IMR-90 (cell line): ENCODE data around the gene DYSF. TPM values are rescaled to one million over a fixed set of nuclear protein-coding genes. Genes with fewer than 3 reads are reported as not detected.

Experiments used
- ATAC-seq: fragments of 200-7000 bp; cut with Tn5 transposase; 2 replicates; pipeline ENCODE4 v1.9.1; 2020; ENCODE audit warnings: low read depth, mild to moderate bottlenecking, moderate library complexity
- BruUV-seq: library from RNA; stranded (reverse); fragments of 400-500 nt; replicated peaks from 2 replicates; lab custom pipeline; 2021; lab: Mats Ljungman, UMichigan
- CTCF ChIA-PET: fragments of 300-600 bp; formaldehyde crosslinking; extraction: SDS; loops from one replicate; lab custom pipeline; 2021; ENCODE audit warnings: antibody characterized with exemption; lab: Yijun Ruan, JAX
- POLR2A ChIA-PET: fragments of 300-600 bp; sonication (Branson Sonifier 250); formaldehyde crosslinking; loops from one replicate; lab custom pipeline; 2022; ENCODE audit warnings: antibody characterized with exemption; ENCODE audit not compliant: unreplicated experiment; lab: Charles Lee
- DNase-seq: peaks from one replicate; pipeline ENCODE4 v3.0.0; 2013
- H2AFZ ChIP-seq: replicated peaks from 2 replicates; pipeline ENCODE3; 2013; ENCODE audit warnings: low read length, mild to moderate bottlenecking; ENCODE audit not compliant: poor library complexity
- H2AK5ac ChIP-seq: 2 replicates; pipeline ENCODE4 v1.6.1; 2013; ENCODE audit warnings: low read depth, low read length, inconsistent platforms
- H2AK9ac ChIP-seq: replicated peaks from 2 replicates; pipeline ENCODE3; 2013; ENCODE audit warnings: mild to moderate bottlenecking, low read depth, low read length, moderate library complexity; ENCODE audit not compliant: poor library complexity
- H2BK120ac ChIP-seq: 2 replicates; pipeline ENCODE4 v1.6.1; 2013; ENCODE audit warnings: low read depth, low read length, inconsistent platforms
- H2BK15ac ChIP-seq: 3 replicates; pipeline ENCODE4 v1.6.1; 2013; ENCODE audit warnings: low read depth, low read length, inconsistent platforms
- H2BK20ac ChIP-seq: 2 replicates; pipeline ENCODE4 v1.6.1; 2013; ENCODE audit warnings: low read depth, mild to moderate bottlenecking, inconsistent platforms, low read length, moderate library complexity
- H2BK5ac ChIP-seq: 2 replicates; pipeline ENCODE4 v1.6.1; 2013; ENCODE audit warnings: mild to moderate bottlenecking, low read depth, low read length, inconsistent platforms; ENCODE audit not compliant: poor library complexity, severe bottlenecking
- H3K14ac ChIP-seq: replicated peaks from 2 replicates; pipeline ENCODE4 v1.6.1; 2013; ENCODE audit warnings: low read depth, low read length, inconsistent platforms
- H3K18ac ChIP-seq: 2 replicates; pipeline ENCODE4 v1.6.1; 2013; ENCODE audit warnings: low read depth, low read length, control low read depth
- H3K23ac ChIP-seq: 2 replicates; pipeline ENCODE4 v1.6.1; 2013; ENCODE audit warnings: low read depth, low read length, inconsistent platforms
- H3K27ac ChIP-seq: 2 replicates; pipeline ENCODE4 v1.5.1; 2013; ENCODE audit warnings: mild to moderate bottlenecking, control low read depth, low read length; ENCODE audit not compliant: insufficient read depth
- H3K27me3 ChIP-seq: 2 replicates; pipeline ENCODE4 v1.6.1; 2013; ENCODE audit warnings: low read length; ENCODE audit not compliant: control insufficient read depth, insufficient read depth
- H3K36me3 ChIP-seq: 2 replicates; pipeline ENCODE4 v1.6.1; 2013; ENCODE audit warnings: low read length, mixed read lengths; ENCODE audit not compliant: control insufficient read depth, insufficient read depth
- H3K4ac ChIP-seq: 2 replicates; pipeline ENCODE4 v1.6.1; 2013; ENCODE audit warnings: low read depth, low read length, inconsistent platforms
- H3K4me1 ChIP-seq: 2 replicates; pipeline ENCODE4 v1.6.1; 2013; ENCODE audit warnings: low read length, mixed read lengths; ENCODE audit not compliant: control insufficient read depth, insufficient read depth
- H3K4me2 ChIP-seq: 2 replicates; pipeline ENCODE4 v1.6.1; 2013; ENCODE audit warnings: low read depth, mild to moderate bottlenecking, control low read depth, low read length, moderate library complexity
- H3K4me3 ChIP-seq: 2 replicates; pipeline ENCODE4 v1.5.1; 2013; ENCODE audit warnings: low read depth, mild to moderate bottlenecking, control low read depth, low read length, moderate library complexity; ENCODE audit not compliant: insufficient read depth
- H3K56ac ChIP-seq: 2 replicates; pipeline ENCODE4 v1.6.1; 2013; ENCODE audit warnings: low read length, inconsistent platforms; ENCODE audit not compliant: insufficient read depth; ENCODE audit errors: extremely low read depth
- H3K79me1 ChIP-seq, 2 experiments: 2 replicates each; pipeline ENCODE4 v1.6.1; 2013; ENCODE audit warnings: low read length in 2 of 2, inconsistent platforms in 1 of 2, low read depth in 1 of 2
- H3K9ac ChIP-seq: 2 replicates; pipeline ENCODE4 v1.6.1; 2013; ENCODE audit warnings: low read depth, low read length, control low read depth
- H3K9me1 ChIP-seq: 2 replicates; pipeline ENCODE4 v1.6.1; 2013; ENCODE audit warnings: low read length, inconsistent platforms; ENCODE audit not compliant: insufficient read depth
- H3K9me3 ChIP-seq: 2 replicates; pipeline ENCODE4 v1.6.1; 2013; ENCODE audit warnings: low read length; ENCODE audit not compliant: control insufficient read depth, insufficient read depth
- H4K20me1 ChIP-seq: 2 replicates; pipeline ENCODE4 v1.6.1; 2013; ENCODE audit warnings: low read length, inconsistent platforms; ENCODE audit not compliant: insufficient read depth
- H4K5ac ChIP-seq: 2 replicates; pipeline ENCODE4 v1.6.1; 2013; ENCODE audit warnings: mild to moderate bottlenecking, low read depth, low read length, control low read depth
- H4K8ac ChIP-seq, 2 experiments: 2 replicates each; pipeline ENCODE4 v1.6.1; 2013; ENCODE audit warnings: low read depth in 2 of 2, low read length in 2 of 2, control low read depth in 1 of 2, inconsistent platforms in 1 of 2
- H4K91ac ChIP-seq: 2 replicates; pipeline ENCODE4 v1.6.1; 2013; ENCODE audit warnings: low read depth, low read length, inconsistent platforms; ENCODE audit not compliant: insufficient read depth
- BHLHE40 ChIP-seq: fragments of 150-350 bp; IDR thresholded peaks from 2 replicates; pipeline ENCODE4 v1.6.1; 2016; ENCODE audit warnings: mild to moderate bottlenecking, low read depth, low read length
- CEBPB ChIP-seq: IDR thresholded peaks from 2 replicates; pipeline ENCODE4 v1.6.1; 2012; ENCODE audit warnings: low read depth, low read length, improper control_type of control experiment
- CHD1 ChIP-seq: IDR thresholded peaks from 2 replicates; pipeline ENCODE4 v1.6.1; 2012; ENCODE audit warnings: low read depth, low read length, improper control_type of control experiment
- FOS ChIP-seq: fragments of 150-350 bp; IDR thresholded peaks from 2 replicates; pipeline ENCODE4 v1.6.1; 2016; ENCODE audit warnings: low read depth, low read length
- MAFK ChIP-seq: IDR thresholded peaks from 2 replicates; pipeline ENCODE4 v1.6.1; 2012; ENCODE audit warnings: low read depth, low read length, improper control_type of control experiment
- MAZ ChIP-seq: IDR thresholded peaks from 2 replicates; pipeline ENCODE4 v1.6.1; 2012; ENCODE audit warnings: low read depth, mild to moderate bottlenecking, low read length, improper control_type of control experiment, moderate library complexity, borderline replicate concordance
- MXI1 ChIP-seq: IDR thresholded peaks from 2 replicates; pipeline ENCODE4 v1.6.1; 2012; ENCODE audit warnings: low read depth, mild to moderate bottlenecking, low read length, moderate library complexity, borderline replicate concordance
- NFE2L2 ChIP-seq: fragments of 150-350 bp; IDR thresholded peaks from 2 replicates; pipeline ENCODE4 v1.6.1; 2016; ENCODE audit warnings: low read depth, mild to moderate bottlenecking, low read length
- POLR2A ChIP-seq: IDR thresholded peaks from 2 replicates; pipeline ENCODE4 v1.6.1; 2012; ENCODE audit warnings: mild to moderate bottlenecking, low read depth, low read length
- RAD21 ChIP-seq: IDR thresholded peaks from 2 replicates; pipeline ENCODE4 v1.6.1; 2012; ENCODE audit warnings: low read length, improper control_type of control experiment
- RCOR1 ChIP-seq: IDR thresholded peaks from 2 replicates; pipeline ENCODE4 v1.6.1; 2012; ENCODE audit warnings: mild to moderate bottlenecking, low read length, improper control_type of control experiment; ENCODE audit not compliant: insufficient replicate concordance
- RFX5 ChIP-seq: IDR thresholded peaks from 2 replicates; pipeline ENCODE4 v1.8.0; 2012; ENCODE audit warnings: low read depth, mild to moderate bottlenecking, low read length, moderate library complexity
- SMC3 ChIP-seq: fragments of 150-350 bp; IDR thresholded peaks from 2 replicates; pipeline ENCODE4 v1.6.1; 2016; ENCODE audit warnings: low read depth, mild to moderate bottlenecking, antibody characterized with exemption, low read length, moderate library complexity
- USF2 ChIP-seq: fragments of 150-350 bp; IDR thresholded peaks from 2 replicates; pipeline ENCODE4 v1.6.1; 2017; ENCODE audit warnings: mild to moderate bottlenecking, antibody characterized with exemption, low read length, low read depth
- WGBS, 2 experiments: methylation state at CpG; one replicate each; pipeline versions ENCODE4 v1.1.5 to v1.1.7; 2013; ENCODE audit warnings: missing lambda C conversion rate in 2 of 2; ENCODE audit not compliant: insufficient read length in 1 of 2; ENCODE audit errors: extremely low coverage in 2 of 2; 5-methylcytosine and 5-hydroxymethylcytosine counted together
- dilution Hi-C: fragments of 300-500 bp; cut with HindIII; formaldehyde crosslinking; loops from one replicate; pipeline ENCODE4 v1.14.3; 2018; ENCODE audit warnings: low sequenced_read_pairs; ENCODE audit not compliant: unreplicated experiment
- in situ Hi-C: fragments of 300-500 bp; cut with MboI; formaldehyde crosslinking; loops from 3 replicates; pipeline ENCODE4 v1.14.3; 2019; ENCODE audit warnings: low sequenced_read_pairs, inconsistent platforms, mixed read lengths
- intact Hi-C: fragments of 100-400 bp; cut with micrococcal nuclease; formaldehyde crosslinking; loops from 2 replicates; pipeline ENCODE4 v1.10.0; 2022
- polyA plus RNA-seq, 3 experiments: library from polyadenylated mRNA; depleted of rRNA; stranded (reverse); fragments of >200 nt; gene quantifications; 2 replicates each; pipeline ENCODE4 v1.2.3, GENCODE V29; 2012; ENCODE audit warnings: low replicate concordance in 1 of 3
- total RNA-seq: library from RNA; depleted of rRNA; stranded (reverse); fragments of >200 nt; gene quantifications from 2 replicates; pipeline ENCODE4 v1.2.3, GENCODE V29; 2012
- TF ChIP-seq, protein P1 (sequence below): conservative IDR thresholded peaks from 2 replicates; pipeline ENCODE4 v1.5.1; 2012; ENCODE audit warnings: mild to moderate bottlenecking, low read depth, low read length, improper control_type of control experiment

Gene DYSF
- total and polyA plus RNA-seq, 2 of the 4 experiments (the other 2 are of a cell fraction) = 0.09 to 0.18 TPM

DNA sequence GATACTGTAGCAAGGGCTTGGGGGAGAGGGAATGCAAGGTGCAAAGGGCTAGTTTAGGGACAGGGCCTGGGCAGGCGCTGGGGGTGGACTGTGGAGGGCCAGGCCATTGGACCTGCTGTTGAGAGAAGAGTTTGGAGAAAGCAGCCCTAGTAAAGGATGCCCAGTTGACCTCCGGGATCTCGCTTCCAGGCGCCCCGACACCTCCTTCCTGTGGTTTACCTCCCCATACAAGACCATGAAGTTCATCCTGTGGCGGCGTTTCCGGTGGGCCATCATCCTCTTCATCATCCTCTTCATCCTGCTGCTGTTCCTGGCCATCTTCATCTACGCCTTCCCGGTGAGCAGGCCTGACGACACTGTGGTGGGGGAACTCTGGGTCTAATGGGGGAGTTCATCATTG lies 229.0 kb downstream of the DYSF start:
- in situ Hi-C loops (no loop called here), dilution Hi-C loops (no loop called here), intact Hi-C loops (no loop called here)
- DNase-seq = no peak
- Histone ChIP-seq H4K91ac (no peak overlapping the region), H2BK15ac (no peak overlapping the region), H2BK20ac (no peak overlapping the region), H3K18ac (no peak overlapping the region), H2AFZ (no peak overlapping the region), H4K20me1 (no peaks in the 10 kb centered on the region), H3K79me1 (no peaks in the 10 kb centered on the region), H3K36me3 (no peaks in the 10 kb centered on the region), H2AK5ac (no peak overlapping the region), H3K9ac (no peak overlapping the region), H2AK9ac (no peak overlapping the region), H3K27me3 (peaks cover 15% of the 10 kb centered on the region), H3K9me1 (no peaks in the 10 kb centered on the region), H3K4me1 (no peaks in the 10 kb centered on the region), H4K8ac (no peak overlapping the region), H3K4ac (no peak overlapping the region), H3K27ac (no peak overlapping the region), H3K4me2 (no peak overlapping the region), H3K4me3 (no peak overlapping the region), H2BK120ac (no peak overlapping the region), H4K5ac (no peak overlapping the region), H3K23ac (no peak overlapping the region), H3K14ac (no peak overlapping the region), H3K56ac (no peak overlapping the region), H2BK5ac (no peak overlapping the region), H3K9me3 (no peaks in the 10 kb centered on the region)
- TF ChIP-seq CEBPB (no peak), POLR2A (no peak), SMC3 (no peak), USF2 (no peak), RAD21 (no peak), RCOR1 (no peak), MAFK (no peak), MAZ (no peak), FOS (no peak), RFX5 (no peak), CHD1 (no peak), BHLHE40 (no peak), MXI1 (no peak), NFE2L2 (no peak)
- TF ChIP-seq, protein P1, sequence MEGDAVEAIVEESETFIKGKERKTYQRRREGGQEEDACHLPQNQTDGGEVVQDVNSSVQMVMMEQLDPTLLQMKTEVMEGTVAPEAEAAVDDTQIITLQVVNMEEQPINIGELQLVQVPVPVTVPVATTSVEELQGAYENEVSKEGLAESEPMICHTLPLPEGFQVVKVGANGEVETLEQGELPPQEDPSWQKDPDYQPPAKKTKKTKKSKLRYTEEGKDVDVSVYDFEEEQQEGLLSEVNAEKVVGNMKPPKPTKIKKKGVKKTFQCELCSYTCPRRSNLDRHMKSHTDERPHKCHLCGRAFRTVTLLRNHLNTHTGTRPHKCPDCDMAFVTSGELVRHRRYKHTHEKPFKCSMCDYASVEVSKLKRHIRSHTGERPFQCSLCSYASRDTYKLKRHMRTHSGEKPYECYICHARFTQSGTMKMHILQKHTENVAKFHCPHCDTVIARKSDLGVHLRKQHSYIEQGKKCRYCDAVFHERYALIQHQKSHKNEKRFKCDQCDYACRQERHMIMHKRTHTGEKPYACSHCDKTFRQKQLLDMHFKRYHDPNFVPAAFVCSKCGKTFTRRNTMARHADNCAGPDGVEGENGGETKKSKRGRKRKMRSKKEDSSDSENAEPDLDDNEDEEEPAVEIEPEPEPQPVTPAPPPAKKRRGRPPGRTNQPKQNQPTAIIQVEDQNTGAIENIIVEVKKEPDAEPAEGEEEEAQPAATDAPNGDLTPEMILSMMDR = no peak
- ATAC-seq = no peak
- ChIA-PET CTCF (no interaction called here), POLR2A (no interaction called here)
- WGBS, 2 experiments = no CpG with 5 or more reads among the region's 11 CpGs
- no TSS peak for BruUV-seq
